ENCODE results near the gene FAM83G. TPM values are rescaled to one million over a fixed set of nuclear protein-coding genes. Genes with fewer than 3 reads are reported as not detected.

The FAM83G gene
- total RNA-seq, 4 donors from 2014 or later: 3.7 to 16.7 (median 11.8) TPM

DNA sequence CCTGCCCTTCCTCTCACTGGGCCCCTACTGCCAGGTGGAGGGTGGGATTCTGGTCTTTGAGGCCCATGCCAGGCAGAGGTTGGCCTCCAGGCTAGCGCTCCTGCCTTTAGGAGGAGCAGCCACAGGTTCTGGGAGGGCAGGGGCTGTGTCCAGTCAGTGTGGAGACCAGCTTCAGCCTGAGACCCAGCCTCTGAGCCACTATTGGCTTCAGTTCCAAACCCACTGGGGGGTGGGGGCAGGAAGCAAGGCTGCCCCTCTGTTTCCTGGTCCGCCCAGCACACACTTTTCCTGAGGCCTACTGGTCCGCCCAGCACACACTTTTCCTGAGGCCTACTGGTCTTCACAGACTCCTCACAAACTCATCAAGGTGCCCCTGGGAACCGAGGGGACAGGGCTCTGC lies 36.2 kb downstream of the FAM83G start:
- intact Hi-C loops (cut with DNase I): no loop called here
- 89% methylated on average over 3 of the region's 4 CpGs for WGBS
- peaks cover 0 to 13% (median 3%) of the 10 kb centered on the region in 4 donors for H3K36me3 ChIP-seq
- peaks cover 0 to 10% (median 4%) of the 10 kb centered on the region in 4 donors for H3K4me1 ChIP-seq
- H3K4me3 ChIP-seq: no peak overlapping the region
- no peak overlapping the region for H3K27ac ChIP-seq (replicated peaks in 1 of 4)
- TF ChIP-seq EP300 (IDR thresholded peaks at IDR 0.05) (no peak), POLR2AphosphoS5 (IDR thresholded peaks at IDR 0.05) (no peak), POLR2A (IDR thresholded peaks at IDR 0.05; ENCODE audit: low read depth) (no peak)
- TF ChIP-seq, protein P1, sequence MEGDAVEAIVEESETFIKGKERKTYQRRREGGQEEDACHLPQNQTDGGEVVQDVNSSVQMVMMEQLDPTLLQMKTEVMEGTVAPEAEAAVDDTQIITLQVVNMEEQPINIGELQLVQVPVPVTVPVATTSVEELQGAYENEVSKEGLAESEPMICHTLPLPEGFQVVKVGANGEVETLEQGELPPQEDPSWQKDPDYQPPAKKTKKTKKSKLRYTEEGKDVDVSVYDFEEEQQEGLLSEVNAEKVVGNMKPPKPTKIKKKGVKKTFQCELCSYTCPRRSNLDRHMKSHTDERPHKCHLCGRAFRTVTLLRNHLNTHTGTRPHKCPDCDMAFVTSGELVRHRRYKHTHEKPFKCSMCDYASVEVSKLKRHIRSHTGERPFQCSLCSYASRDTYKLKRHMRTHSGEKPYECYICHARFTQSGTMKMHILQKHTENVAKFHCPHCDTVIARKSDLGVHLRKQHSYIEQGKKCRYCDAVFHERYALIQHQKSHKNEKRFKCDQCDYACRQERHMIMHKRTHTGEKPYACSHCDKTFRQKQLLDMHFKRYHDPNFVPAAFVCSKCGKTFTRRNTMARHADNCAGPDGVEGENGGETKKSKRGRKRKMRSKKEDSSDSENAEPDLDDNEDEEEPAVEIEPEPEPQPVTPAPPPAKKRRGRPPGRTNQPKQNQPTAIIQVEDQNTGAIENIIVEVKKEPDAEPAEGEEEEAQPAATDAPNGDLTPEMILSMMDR (IDR thresholded peaks at IDR 0.05): no peak
- no peaks in the 10 kb centered on the region for H3K9me3 ChIP-seq
- H3K27me3 ChIP-seq: no peaks in the 10 kb centered on the region
- no peak for DNase-seq (ENCODE audit: extremely low spot score)

DNA sequence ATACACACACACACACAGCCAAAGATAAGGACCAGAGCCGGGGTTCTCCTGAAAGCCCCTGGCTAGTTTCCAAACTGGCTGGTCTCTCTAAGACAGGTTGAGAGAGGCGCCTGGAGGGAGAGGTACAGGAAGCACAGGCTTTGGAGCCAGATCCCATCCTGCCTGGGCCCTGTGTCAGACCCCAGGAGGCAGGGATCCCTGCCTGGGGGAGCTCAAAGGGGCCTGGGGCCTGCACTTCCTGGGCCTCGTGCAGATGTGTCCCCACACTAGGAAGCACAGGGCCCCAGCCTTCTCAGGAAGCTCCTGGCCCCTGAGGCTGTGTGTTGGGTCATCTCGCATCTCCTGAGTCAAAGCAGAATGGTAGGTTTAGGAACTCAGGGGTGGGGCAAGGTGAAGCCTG lies 36.6 kb downstream of the FAM83G start:
- Histone ChIP-seq H3K27ac (replicated peaks in 1 of 4) (no peak overlapping the region), H3K4me1 (peaks cover 0 to 10% (median 4%) of the 10 kb centered on the region in 4 donors), H3K9me3 (no peaks in the 10 kb centered on the region), H3K4me3 (no peak overlapping the region), H3K27me3 (no peaks in the 10 kb centered on the region), H3K36me3 (peaks cover 0 to 13% (median 3%) of the 10 kb centered on the region in 4 donors)
- intact Hi-C loops (cut with DNase I): no loop called here
- no peak for DNase-seq (ENCODE audit: extremely low spot score)
- 60% methylated on average over 1 of the region's 4 CpGs for WGBS
- TF ChIP-seq POLR2AphosphoS5 (IDR thresholded peaks at IDR 0.05): no peak
- TF ChIP-seq EP300 (IDR thresholded peaks at IDR 0.05): no peak
- no peak for TF ChIP-seq POLR2A (IDR thresholded peaks at IDR 0.05; ENCODE audit: low read depth)
- TF ChIP-seq, protein P1 (IDR thresholded peaks at IDR 0.05): no peak

DNA sequence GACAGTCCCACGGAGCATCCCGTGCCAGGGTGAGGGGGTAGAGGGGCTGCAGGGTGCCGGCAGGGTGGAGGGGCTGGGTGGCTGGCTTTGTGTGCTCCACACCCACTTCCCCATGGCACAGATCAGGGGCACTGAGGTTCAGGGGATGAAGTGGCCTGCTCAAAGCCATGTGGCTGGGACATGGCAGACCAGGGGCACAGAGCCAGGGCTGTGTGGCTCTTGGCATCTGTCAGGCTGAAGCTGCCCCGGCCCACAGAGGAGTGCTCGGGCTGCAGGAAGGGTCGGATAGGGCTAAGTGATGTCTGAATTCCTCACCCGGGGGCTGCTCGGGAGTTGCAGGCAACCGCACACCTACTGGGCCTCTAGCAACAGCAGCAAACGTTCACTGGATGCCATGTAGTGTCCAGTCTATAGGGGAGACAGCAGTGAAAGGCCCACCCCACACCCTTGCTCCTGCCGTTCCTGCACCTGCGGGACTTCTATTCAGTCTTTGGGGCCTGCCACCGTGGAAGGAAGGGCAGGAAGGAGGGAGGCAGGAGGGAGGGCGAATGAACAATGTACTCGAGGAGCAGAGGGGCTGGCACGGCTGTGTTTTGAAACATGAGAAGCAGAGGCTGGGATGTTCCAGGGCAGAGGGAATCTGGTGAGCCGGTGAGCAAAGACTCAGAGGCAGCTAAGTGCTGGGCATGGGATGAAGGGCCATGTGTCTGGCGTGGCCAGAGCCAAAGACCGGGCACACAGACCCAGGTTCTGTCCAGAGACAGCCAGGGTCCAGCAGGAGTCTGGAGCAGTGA lies 37.5 kb downstream of the FAM83G start:
- Histone ChIP-seq H3K4me3 (no peak overlapping the region), H3K36me3 (peaks cover 0 to 13% (median 3%) of the 10 kb centered on the region in 4 donors), H3K9me3 (no peaks in the 10 kb centered on the region), H3K27ac (replicated peaks in 1 of 4) (no peak overlapping the region), H3K27me3 (no peaks in the 10 kb centered on the region), H3K4me1 (peaks cover 0 to 11% (median 6%) of the 10 kb centered on the region in 4 donors)
- intact Hi-C loops (cut with DNase I): no loop called here
- TF ChIP-seq EP300 (IDR thresholded peaks at IDR 0.05) (no peak), POLR2AphosphoS5 (IDR thresholded peaks at IDR 0.05) (no peak), POLR2A (IDR thresholded peaks at IDR 0.05; ENCODE audit: low read depth) (no peak)
- TF ChIP-seq, protein P1 (IDR thresholded peaks at IDR 0.05): no peak
- WGBS: 59% methylated on average over 17 of the region's 19 CpGs
- DNase-seq (ENCODE audit: extremely low spot score): no peak

DNA sequence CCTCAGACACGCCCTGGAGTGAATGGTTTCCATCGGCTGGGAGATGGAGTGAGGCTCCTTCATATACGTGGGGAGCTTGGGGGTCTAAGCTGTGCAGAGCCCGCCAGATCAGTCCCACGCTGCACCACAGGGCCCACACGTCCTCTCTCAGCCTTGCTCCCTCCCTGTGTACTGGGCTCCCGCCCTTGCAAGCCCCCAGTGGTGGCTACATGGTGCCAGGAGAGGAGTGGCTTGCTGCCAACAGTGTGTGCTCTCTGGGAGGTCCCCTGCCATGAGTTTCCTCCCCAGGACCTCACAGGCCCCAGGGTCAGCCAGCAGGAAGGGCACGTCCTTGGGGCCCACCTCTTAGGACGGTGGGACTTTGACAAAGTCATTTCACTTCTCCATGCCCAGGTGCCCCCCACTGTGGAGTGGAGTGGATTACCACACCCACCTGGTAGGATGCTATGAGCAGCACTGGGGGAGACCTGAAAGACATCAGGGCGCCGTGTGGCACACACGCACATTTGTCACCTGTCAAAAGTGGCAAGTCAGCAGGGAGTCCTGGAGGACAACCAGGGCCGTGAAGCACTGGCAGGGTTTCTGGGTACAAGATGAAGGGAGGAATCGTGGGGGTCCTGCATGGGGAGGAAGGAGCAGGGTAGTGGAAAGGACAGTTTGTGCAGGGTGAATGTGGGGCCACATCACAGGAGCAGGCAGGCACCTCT lies 38.9 kb downstream of the FAM83G start:
- intact Hi-C loops (cut with DNase I): no loop called here
- Histone ChIP-seq H3K9me3 (no peaks in the 10 kb centered on the region), H3K27me3 (no peaks in the 10 kb centered on the region), H3K4me1 (peaks cover 0 to 25% (median 19%) of the 10 kb centered on the region in 4 donors), H3K4me3 (no peak overlapping the region), H3K36me3 (peaks cover 0 to 2% (median 0%) of the 10 kb centered on the region in 4 donors), H3K27ac (replicated peaks in 1 of 4) (no peak overlapping the region)
- 83% methylated on average over 14 of the region's 14 CpGs for WGBS
- no peak for DNase-seq (ENCODE audit: extremely low spot score)
- TF ChIP-seq EP300 (IDR thresholded peaks at IDR 0.05): no peak
- TF ChIP-seq, protein P1 (IDR thresholded peaks at IDR 0.05): no peak
- TF ChIP-seq POLR2AphosphoS5 (IDR thresholded peaks at IDR 0.05): no peak
- TF ChIP-seq POLR2A (IDR thresholded peaks at IDR 0.05; ENCODE audit: low read depth): no peak
